Vagina (tissue), 2 donors: ENCODE data around the gene KANSL3. TPM values are rescaled to one million over a fixed set of nuclear protein-coding genes. Genes with fewer than 3 reads are reported as not detected.

Source experiments
- DNase-seq, 2 donors: peaks; one replicate each; pipeline ENCODE4 v3.0.0-alpha.2; 2017; ENCODE audit errors: extremely low spot score in 2 of 2
- H3K27ac ChIP-seq: fragments of 200-600 bp; sonication (generic); one replicate; pipeline ENCODE4 v1.5.1; 2019
- H3K27me3 ChIP-seq: fragments of 200-600 bp; sonication (generic); one replicate; pipeline ENCODE4 v1.5.1; 2019
- H3K36me3 ChIP-seq, 2 donors: fragments of 200-600 bp; sonication (generic); one replicate each; pipeline ENCODE4 v1.5.1; 2017 to 2019
- H3K4me1 ChIP-seq: fragments of 200-600 bp; sonication (generic); one replicate; pipeline ENCODE4 v1.5.1; 2019
- H3K4me3 ChIP-seq, 2 donors: fragments of 200-600 bp; sonication (generic); 1 replicate in 1 of 2; 2 replicates in 1 of 2; pipeline ENCODE4 v1.5.1; 2016 to 2019
- H3K9me3 ChIP-seq: fragments of 200-600 bp; sonication (generic); one replicate; pipeline ENCODE4 v1.5.1; 2019
- CTCF ChIP-seq, 3 experiments: fragments of 450-650 bp in 2 of 3; fragments of 200-600 bp in 1 of 3; sonication (generic) in 1 of 3; IDR thresholded peaks; one replicate each; pipeline ENCODE4 v1.5.1; 2017 to 2019; ENCODE audit warnings: antibody characterized with exemption in 3 of 3, mild to moderate bottlenecking in 2 of 3, moderate library complexity in 2 of 3
- POLR2A ChIP-seq, 2 donors: fragments of 450-650 bp; IDR thresholded peaks; one replicate each; pipeline ENCODE4 v1.6.1; 2017; ENCODE audit warnings: antibody characterized with exemption in 2 of 2, mild to moderate bottlenecking in 2 of 2, moderate library complexity in 2 of 2
- POLR2AphosphoS5 ChIP-seq, 2 donors: sonication (generic); formaldehyde crosslinking; IDR thresholded peaks; one replicate each; pipeline ENCODE4 v1.9.0; 2017; ENCODE audit warnings: antibody characterized with exemption in 2 of 2, mild to moderate bottlenecking in 2 of 2, low read depth in 1 of 2; ENCODE audit not compliant: insufficient read depth in 1 of 2
- intact Hi-C: fragments of 100-400 bp; cut with DNase I; formaldehyde crosslinking; loops from one replicate; pipeline ENCODE4 v1.15.1; 2023
- total RNA-seq: library from RNA; depleted of rRNA; stranded (reverse); fragments of >200 nt; gene quantifications from one replicate; pipeline ENCODE4 v1.2.3, GENCODE V29; 2016

Gene KANSL3
- total RNA-seq, 1 donor from 2014 or later: 41.7 TPM

GRCh38 chr2:96683972-96684820 lies 46.1 kb upstream of the KANSL3 start:
- H3K4me3 ChIP-seq: no peak overlapping the region
- DNase-seq: no peak
- TF ChIP-seq POLR2AphosphoS5 (IDR thresholded peaks at IDR 0.05; ENCODE audit: insufficient read depth in 1 of 2, low read depth in 1 of 2) (no peak), CTCF (IDR thresholded peaks at IDR 0.05) (no peak)
- no peaks in the 10 kb centered on the region for H3K27me3 ChIP-seq
- H3K36me3 ChIP-seq: no peaks in the 10 kb centered on the region
- no peak overlapping the region for H3K27ac ChIP-seq
- H3K4me1 ChIP-seq: peaks cover 7% of the 10 kb centered on the region
- intact Hi-C loops: no loop called here
- no peaks in the 10 kb centered on the region for H3K9me3 ChIP-seq

DNA sequence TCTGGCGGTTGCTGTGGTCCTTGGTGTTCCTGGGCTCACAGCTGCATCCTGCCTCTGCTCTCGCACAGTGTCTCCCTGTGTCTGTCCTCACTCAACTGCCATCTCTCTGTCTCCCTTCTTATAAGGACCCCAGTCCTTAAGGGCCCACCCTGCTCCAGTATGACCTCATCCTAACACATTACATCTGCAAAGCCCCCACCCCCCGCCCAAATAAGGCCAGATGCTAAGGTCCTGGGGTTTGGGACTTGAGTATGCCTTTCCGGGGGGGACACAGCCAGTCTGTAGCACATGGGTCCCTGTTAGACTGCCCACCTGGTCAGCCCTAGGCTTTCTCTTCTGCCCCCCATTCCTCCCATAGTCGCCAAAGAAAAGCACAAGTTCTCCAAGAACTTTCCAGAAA lies 45.2 kb upstream of the KANSL3 start:
- DNase-seq: no peak
- Histone ChIP-seq H3K27ac (no peak overlapping the region), H3K4me3 (no peak overlapping the region), H3K4me1 (peaks cover 7% of the 10 kb centered on the region), H3K9me3 (no peaks in the 10 kb centered on the region), H3K36me3 (no peaks in the 10 kb centered on the region), H3K27me3 (no peaks in the 10 kb centered on the region)
- no peak for TF ChIP-seq CTCF (IDR thresholded peaks at IDR 0.05)
- TF ChIP-seq POLR2AphosphoS5 (IDR thresholded peaks at IDR 0.05; ENCODE audit: insufficient read depth in 1 of 2, low read depth in 1 of 2): no peak
- TF ChIP-seq POLR2A (IDR thresholded peaks at IDR 0.05): no peak
- intact Hi-C loops: no loop called here

DNA sequence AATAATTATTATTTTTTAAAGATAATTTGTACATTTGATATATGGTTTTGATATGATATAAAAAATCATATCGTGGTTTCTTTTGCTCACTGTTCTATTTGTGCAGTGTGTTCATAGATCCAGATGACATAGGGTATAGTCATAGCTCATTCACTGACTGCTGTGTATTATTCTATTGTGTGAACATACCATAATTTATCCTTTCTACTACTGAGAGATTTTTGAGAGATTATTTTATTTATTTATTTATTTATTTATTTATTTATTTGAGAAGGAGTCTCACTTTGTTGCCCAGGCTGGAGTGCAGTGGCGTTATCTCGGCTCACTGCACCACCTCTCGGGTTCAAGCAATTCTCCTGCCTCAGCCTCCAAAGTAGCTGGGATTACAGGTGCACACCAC lies 43.4 kb upstream of the KANSL3 start:
- no peaks in the 10 kb centered on the region for H3K9me3 ChIP-seq
- H3K36me3 ChIP-seq: no peaks in the 10 kb centered on the region
- H3K4me3 ChIP-seq: no peak overlapping the region
- no peak overlapping the region for H3K27ac ChIP-seq
- no peak for DNase-seq
- H3K4me1 ChIP-seq: peaks cover 7% of the 10 kb centered on the region
- H3K27me3 ChIP-seq: no peaks in the 10 kb centered on the region
- TF ChIP-seq POLR2A (IDR thresholded peaks at IDR 0.05): no peak
- TF ChIP-seq POLR2AphosphoS5 (IDR thresholded peaks at IDR 0.05; ENCODE audit: insufficient read depth in 1 of 2, low read depth in 1 of 2): no peak
- no peak for TF ChIP-seq CTCF (IDR thresholded peaks at IDR 0.05)
- intact Hi-C loops: no loop called here

DNA sequence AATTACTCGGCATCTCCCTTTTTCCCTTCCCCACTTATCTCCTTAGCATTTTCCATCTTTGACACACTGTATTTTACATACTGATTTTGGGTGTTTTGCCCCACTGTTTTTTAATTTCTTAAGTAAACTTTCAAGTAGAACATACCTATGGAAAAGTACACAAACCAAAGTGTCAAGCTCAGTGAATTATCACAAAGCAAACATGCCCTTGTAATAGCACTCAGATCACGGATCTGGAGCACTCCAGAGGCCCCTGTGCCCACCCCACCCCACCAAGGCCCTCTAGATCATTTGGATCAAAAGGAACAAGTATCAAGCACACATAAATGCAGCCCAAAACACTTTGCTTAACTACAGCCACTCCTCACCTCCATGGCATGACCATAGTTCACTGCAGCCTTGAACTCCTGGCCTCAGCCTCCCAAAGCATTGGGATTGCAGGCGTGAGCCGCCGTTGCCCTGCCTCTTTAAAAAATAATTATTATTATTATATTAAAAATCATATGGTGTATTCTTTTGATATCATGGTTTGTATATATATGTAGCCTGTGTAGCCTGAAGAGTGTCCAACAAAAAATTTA lies 42.5 kb upstream of the KANSL3 start:
- H3K4me1 ChIP-seq: peaks cover 1% of the 10 kb centered on the region
- DNase-seq: no peak
- no peaks in the 10 kb centered on the region for H3K27me3 ChIP-seq
- TF ChIP-seq POLR2A (IDR thresholded peaks at IDR 0.05): no peak
- TF ChIP-seq CTCF (IDR thresholded peaks at IDR 0.05): no peak
- TF ChIP-seq POLR2AphosphoS5 (IDR thresholded peaks at IDR 0.05; ENCODE audit: insufficient read depth in 1 of 2, low read depth in 1 of 2): no peak
- intact Hi-C loops: no loop called here
- no peaks in the 10 kb centered on the region for H3K36me3 ChIP-seq
- no peak overlapping the region for H3K27ac ChIP-seq
- no peaks in the 10 kb centered on the region for H3K9me3 ChIP-seq
- no peak overlapping the region for H3K4me3 ChIP-seq

DNA sequence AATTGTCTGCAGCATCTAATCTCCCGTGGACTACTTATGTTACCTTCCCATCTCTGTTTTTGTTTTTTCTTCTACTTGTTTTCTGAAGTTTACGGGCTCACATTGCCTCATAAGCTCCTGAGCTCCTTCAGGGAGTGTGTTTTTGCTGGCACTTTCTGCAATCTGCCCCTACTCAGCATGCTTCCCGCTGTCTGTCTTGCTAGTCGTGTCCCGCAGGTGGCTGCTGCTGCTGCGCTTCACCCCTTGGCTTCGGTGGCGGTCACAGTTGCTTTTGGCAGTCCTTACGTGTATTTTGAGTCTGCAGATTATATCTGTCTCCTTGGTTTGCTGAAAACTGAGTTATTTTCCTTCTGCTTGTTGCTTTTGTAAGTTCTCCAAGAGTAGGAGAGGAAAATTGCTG lies 41.7 kb upstream of the KANSL3 start:
- TF ChIP-seq POLR2AphosphoS5 (IDR thresholded peaks at IDR 0.05; ENCODE audit: insufficient read depth in 1 of 2, low read depth in 1 of 2): no peak
- TF ChIP-seq CTCF (IDR thresholded peaks at IDR 0.05): no peak
- no peak for TF ChIP-seq POLR2A (IDR thresholded peaks at IDR 0.05)
- Histone ChIP-seq H3K27ac (no peak overlapping the region), H3K9me3 (no peaks in the 10 kb centered on the region), H3K4me1 (no peaks in the 10 kb centered on the region), H3K36me3 (no peaks in the 10 kb centered on the region), H3K27me3 (no peaks in the 10 kb centered on the region), H3K4me3 (no peak overlapping the region)
- DNase-seq: no peak
- intact Hi-C loops: no loop called here
